ENCODE measurements around the gene PDE1C.

Gene PDE1C

DNA sequence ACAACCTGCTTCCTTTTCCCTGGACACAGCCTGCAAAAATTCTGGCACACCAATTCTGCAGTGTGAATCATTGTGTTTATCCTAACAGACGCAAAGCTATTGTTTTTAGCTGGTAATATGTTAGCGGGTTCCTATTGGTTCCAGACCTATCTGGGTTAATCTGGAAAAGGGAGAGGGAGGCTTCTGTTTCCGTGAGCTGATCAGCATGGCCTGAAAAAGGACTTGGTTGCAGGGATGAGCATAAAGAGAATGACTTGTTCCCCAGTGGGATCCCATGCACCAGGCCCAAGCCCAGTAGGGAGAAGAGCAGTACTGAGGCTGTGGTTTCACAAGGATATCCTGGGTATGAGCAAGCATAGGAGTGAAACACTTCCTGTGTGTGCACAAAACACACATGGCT is 78.4 kb downstream of the PDE1C start:
- no peak for DNase-seq (ENCODE audit: low read depth in 2 of 2)

DNA sequence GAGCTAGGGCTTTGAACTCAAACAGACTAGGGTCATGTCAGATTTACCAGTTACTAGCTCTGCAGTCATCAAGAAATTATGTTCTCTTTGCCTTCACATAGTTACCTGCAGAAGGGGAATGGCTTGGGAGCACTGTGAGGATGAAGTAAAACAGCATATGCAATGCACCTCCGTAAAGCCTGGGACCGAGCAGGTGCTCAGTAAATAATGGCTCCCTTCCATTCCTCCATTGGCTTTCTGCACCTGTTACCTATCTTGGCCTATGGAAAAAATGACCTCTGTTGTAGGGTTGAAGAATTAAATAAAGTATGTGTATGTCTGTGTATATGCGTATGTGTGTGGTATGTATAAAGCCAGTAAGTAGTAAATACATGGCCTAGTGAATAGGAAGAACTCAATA is 78.8 kb downstream of the PDE1C start:
- DNase-seq (ENCODE audit: low read depth in 2 of 2) = no peak

DNA sequence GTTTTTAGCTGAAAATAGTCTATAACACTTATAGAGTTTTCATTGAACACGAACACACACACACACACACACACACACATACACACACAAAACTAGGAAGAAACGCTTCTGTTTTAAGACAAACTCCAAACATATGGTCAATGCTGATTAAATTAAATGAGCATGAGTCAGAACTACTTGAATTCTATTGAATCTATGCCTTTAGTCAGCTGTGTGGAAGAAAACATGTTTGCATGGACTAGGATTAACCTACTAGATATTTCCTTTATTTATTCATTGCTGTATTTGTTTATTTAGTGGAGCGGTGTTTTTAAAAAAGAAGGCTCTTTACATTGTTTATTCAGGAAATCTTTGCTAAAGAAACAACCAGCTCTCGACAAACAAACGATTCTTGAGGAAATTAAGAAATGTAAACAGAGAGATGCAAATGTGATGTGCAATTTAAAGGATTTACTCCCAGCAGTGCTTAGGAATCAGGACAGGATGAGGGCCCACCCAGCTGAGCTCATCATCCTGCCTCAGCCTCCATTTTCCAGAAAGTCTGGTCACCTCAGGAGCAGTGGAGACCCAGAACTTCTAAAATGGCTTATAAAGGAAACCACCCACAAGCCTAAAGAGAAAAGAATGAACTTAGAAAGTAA is 83.2 kb downstream of the PDE1C start:
- no peak for DNase-seq (ENCODE audit: low read depth in 2 of 2)

DNA sequence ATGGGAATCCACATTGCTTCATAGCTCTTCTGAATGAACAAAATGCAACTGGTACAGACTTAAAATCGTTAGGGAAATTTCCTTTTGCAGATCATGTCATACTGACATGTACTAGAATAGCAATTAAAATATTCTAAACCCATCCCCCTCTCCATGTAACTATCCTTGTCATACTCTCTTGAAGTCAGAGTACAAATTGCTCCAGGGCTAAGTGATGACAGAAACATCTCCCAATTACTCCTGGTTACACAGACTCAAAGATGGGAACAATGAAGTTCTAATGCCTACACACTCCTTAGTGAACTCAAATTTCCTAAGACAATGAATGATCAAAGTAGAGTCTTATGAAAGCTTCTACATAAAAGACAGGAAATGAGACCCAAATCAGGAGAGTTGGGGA is 87.2 kb downstream of the PDE1C start:
- no peak for DNase-seq (ENCODE audit: low read depth in 2 of 2)

DNA sequence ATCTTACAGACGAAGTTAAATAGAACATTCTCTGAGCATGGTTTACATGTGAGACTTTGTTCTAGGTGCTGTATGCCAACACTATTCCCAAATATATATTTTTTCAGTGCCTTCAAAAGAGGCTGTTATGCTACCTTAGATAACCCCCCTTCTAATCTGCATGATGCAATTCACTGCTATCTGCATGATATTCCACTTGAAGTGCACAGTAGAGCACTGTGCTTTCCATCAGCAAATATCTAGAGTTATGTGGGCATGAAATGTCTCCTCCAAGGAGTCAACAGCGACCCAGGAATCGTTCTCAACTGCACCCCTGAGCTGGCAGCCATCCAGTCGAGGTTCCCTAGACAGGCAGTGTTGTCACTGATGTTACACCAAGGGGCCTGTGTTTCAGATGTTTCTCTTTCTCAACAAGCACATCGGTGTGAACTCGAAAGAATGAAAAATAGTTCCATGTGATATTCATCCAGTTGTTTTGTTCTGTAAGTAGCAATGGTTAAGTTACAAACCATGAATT is 88.3 kb downstream of the PDE1C start:
- DNase-seq (ENCODE audit: low read depth in 2 of 2) = no peak

DNA sequence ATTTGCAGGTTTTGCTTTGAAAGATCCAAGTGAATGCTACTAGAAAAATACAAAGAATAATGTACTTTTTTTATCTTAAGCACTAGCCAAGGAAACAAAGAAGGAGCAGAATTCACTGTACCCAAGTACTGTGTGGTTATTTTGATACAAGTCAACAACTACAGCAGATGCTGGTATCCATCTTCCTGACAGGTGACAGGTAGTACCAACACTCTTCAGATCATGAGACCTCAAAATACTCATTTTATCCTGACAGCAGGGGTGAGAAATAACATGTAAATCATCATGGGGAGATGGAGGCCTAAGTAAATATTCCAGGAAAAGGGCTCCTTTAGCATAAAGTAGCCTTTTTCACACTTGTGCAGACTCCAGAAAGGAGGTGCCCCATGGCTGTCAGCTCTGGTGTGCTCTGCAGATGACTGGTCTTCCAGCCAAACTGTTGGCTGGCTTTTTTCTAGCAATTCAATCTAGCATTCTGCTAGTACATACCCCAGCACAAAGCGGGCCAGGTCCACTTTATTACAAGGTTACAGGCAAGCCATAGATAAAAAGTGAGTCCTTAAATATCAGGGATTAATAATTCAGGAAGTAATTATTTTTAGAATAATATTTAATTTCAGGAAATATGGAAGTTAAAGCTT is 90.4 kb downstream of the PDE1C start:
- no peak for DNase-seq (ENCODE audit: low read depth in 2 of 2)

DNA sequence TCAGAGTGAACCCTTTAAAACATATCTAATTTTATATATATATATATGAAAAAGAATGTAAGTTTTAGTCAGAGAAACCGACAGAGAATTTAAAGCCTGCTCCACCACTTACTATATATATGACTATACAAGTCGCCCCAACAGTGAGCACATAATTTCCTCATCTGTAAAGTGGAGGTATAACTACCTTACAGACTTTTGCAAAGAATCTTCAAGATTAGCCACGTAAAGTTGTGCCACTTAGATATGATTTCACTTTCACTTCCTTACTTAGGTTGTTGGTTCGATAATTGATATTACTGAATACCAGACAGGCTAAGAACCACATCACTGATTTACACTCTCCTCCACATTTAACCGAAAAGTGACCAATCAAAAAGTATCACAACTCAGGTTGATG is 94.7 kb downstream of the PDE1C start:
- DNase-seq (ENCODE audit: low read depth in 2 of 2) = no peak

DNA sequence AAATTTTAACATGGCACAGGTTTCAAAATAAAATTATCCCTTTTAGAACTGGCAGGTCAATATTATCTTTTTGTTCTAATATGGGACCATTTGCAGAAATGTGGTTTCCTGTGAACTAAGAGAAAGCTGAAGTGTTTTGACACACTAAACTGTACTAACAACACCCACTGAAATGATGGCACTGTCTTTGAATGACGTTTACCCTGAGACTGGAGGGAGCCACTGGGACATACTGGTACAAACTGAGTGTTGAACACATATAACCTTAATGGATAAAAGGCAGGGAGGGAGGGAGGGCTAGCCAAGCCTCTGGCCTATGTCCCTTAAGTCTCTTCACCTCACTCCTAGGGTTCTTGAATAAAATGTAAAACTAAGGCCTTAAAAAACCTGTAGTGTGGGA is 95.9 kb downstream of the PDE1C start:
- no peak for DNase-seq (ENCODE audit: low read depth in 2 of 2)

DNA sequence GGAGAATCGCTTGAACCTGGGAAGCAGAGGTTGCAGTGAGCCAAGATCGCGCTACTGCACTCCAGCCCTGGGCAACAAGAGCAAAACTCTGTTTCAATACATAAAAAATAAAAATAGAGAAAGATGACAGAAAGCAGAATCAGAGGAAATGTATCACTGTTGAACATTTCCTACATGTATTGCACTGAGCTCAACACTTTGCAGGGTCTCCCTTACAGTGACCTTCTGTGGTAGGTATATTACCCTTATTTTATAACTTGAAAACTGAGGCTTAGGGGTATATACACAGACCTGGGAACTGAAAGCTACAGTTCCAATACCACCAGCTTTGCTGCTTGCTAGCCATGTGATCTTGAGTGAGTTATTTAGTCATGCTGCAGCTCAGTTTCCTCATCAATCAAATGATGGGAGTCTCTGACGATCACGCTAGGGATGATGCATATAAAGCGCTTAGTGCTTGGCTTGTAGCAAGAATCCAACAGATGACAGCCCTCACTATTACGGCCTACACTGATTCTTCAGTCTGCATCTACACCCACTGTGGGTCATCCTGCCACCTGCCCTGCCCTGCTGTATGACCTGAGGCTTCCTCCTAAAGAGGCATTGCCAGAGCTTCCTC is 99.0 kb downstream of the PDE1C start:
- no peak for DNase-seq (ENCODE audit: low read depth in 2 of 2)

DNA sequence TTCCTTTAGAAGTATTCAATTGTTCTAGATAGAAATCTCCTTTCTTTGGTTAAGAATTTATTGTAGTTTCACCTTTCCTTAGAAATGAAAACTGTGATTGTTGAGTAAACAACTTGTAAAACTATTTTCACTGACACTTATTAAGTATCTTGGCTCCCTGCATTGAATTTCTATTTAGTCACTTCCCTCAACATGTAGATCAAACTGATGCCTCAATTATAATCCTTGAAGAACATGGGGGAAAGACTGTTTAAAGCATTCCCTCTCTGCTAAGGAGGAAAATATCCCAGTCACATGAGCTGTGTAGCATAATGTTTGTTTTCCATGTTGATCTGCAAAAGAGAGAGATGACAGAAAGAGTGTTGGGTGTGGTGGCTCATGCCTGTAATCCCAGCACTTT is 99.7 kb downstream of the PDE1C start:
- DNase-seq (ENCODE audit: low read depth in 2 of 2) = no peak

DNA sequence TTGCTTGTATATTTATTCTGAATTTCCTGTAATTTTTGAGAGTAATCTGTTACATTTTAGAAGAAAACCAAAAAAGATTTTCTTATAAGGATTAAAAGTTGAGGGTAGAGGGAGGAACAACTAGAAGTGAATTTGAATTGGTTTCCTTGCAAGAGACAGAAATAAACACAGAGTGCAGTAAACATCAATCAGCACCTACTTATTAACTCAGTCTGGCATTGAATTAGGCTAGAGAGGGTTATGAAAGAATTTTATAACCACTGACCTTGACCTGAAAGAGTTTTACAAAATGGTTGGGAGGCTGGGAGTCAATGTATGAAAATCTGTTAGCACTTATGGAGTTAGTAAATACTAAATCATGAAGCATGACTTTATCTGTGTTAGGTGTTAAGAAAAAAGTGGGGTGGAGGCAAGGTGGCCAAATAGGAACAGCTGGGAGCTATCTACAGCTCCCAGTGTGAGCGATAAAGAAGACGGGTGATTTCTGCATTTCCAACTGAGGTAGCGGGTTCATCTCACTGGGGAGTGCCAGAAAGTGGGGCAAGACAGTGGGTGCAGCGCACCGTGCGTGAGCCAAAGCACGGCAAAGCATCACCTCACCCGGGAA is 106.5 kb downstream of the PDE1C start:
- DNase-seq (ENCODE audit: low read depth in 2 of 2) = no peak

DNA sequence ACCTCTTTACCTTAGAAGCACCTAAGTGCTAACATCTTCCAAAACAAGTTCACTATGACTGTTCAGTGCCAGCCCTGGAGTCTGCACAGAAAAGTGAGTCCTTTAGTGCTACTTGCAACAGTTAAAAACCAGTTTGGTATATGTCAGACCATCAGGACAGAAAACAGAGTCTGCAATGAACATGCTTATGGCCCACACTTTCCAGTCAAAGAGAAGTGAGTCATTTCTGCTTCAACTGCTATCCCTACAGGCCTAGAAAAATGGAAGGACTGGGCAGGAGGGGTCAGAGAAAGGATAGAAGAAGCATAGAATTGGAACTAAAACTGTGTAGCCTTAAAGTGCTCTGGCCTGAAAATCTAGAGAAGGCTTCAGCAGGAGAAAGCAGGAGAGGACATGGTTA is 108.0 kb downstream of the PDE1C start:
- DNase-seq (ENCODE audit: low read depth in 2 of 2) = no peak

DNA sequence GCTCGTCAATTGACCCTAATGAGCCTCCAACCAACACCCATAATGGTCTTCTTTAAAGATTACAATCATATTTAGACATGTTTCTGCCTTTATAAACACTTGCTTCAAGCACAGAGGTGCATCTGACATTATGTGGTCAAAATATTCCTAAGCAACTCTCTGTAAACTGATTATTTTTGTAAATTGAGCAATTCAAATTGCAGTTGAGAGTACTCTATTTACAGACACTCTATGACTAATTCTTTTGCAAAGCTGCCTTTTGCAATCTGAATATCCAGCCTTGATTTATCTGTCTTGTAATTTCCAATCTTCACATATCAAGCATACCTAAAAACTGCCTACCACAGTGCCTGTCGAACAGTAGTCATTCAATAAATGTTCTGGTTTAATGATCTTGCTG is 112.0 kb downstream of the PDE1C start:
- no peak for DNase-seq (ENCODE audit: low read depth in 2 of 2)

DNA sequence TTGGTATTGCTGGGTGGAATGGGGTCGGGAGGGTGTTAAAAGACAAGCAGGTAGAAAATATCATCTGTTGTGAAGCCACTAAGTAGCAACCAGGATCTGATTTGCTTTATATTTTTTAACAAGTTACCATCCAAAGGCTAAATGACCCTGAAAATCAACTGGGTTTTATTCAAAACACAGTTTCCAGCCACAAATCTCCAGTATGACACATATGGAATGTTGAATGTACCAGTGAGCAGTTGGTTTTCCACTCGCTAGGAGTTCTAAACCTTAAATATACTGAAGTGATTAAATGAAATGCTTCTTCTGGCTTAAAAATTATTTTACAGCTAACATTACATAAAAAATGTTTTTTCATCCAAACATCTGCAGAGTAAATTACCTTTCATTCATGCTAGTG is 112.5 kb downstream of the PDE1C start:
- DNase-seq (ENCODE audit: low read depth in 2 of 2) = no peak

DNA sequence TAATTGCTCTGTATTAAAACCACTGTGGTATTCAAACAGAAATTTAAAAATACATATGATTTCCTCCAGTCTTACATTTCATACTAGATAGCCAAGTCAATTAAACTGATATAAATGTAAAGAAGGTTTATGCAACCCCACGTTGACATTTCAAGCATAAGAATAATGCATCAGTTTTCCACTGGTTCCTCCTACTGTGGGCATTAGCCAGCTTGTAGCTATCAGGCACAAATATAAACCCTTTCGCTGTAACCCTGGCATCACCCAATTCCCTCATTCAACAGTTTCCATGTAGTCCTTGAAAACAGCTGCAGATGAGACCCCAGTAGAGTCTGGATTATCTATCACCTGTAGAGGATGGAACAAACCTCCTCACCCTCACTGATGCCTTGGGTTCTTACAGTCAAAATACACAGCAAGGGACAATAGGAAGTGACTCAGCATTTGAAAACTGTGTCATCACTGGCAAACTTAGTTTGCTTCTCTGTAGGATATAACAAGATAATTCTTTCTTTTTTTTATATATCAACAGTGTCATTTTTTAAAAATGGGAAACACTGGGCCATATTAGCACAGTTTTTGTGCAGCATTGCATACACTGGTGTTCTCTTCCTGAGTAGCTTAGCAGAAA is 113.0 kb downstream of the PDE1C start:
- DNase-seq (ENCODE audit: low read depth in 2 of 2) = no peak

DNA sequence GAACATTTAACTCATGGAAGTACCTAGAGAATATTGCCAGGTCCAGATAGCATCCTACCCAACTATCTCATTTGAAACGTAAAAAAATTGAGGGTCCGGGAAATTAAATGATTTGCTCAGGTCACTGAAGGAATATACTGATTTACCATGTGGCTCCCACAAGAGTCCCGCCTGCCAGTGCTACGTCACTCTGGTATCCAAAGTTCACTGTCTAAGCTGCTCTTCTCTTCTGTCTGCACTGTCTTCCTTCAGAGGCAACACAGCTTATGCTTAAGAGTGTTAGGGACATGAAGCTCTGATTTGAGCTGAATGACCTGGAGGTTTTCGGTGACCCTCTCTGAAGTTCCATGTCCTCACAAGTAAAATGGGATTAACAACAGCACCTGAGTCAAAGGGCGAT is 114.6 kb downstream of the PDE1C start:
- no peak for DNase-seq (ENCODE audit: low read depth in 2 of 2)

DNA sequence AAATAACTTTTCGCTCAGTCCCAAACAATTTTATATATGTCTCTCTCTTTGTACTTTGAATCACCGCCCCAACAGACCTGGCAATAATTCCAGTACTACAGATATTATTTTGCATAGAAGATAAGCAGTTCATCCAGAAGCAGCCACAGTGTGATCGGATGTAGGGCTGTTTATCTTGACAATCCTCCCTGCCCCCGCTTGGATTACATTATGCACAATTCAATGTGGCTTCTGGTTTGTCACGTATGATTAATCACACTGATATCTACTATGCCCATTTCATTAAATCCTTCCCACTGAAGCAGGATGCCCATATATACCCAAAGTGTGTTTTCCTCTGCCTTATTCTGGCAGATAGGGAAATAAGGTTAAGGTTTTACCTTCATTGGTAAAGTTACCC is 115.2 kb downstream of the PDE1C start:
- DNase-seq (ENCODE audit: low read depth in 2 of 2) = no peak

DNA sequence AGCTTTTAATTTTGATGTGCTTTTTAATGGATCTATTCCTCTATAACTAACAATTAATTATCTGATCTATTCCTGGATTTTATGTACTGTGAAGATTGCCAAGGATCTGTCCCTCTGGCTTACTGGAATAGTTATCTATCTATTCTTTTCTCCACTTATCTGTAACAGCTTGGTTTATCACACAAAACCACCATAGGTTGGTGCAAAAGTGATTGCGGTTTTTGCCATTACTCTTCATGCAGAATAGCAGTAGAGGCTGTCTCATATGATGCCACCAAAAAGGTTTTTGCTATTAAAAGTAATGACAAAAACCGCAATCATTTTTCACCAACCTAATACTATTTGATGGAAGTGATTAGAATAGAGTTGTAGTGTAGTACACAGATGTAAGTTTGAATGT is 115.7 kb downstream of the PDE1C start:
- no peak for DNase-seq (ENCODE audit: low read depth in 2 of 2)

DNA sequence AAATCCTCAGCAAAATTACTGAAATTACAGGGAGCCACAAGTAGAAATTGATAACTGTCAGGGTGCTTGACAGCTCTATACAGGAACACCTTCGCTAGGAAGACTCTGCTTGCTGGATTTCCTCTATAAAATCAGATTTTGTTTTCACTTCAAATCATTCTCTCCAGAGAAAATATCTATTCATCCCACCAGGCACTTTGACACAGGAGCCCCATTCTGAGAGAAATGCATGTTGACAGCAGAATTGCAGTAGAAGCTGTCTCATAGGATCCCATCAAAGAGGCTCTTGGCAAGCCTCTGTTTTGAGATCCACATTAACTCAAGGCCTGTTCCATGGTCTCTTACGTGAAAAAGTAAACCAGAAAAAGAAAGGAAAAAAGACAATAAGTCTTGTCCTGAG is 116.8 kb downstream of the PDE1C start:
- DNase-seq (ENCODE audit: low read depth in 2 of 2) = no peak

DNA sequence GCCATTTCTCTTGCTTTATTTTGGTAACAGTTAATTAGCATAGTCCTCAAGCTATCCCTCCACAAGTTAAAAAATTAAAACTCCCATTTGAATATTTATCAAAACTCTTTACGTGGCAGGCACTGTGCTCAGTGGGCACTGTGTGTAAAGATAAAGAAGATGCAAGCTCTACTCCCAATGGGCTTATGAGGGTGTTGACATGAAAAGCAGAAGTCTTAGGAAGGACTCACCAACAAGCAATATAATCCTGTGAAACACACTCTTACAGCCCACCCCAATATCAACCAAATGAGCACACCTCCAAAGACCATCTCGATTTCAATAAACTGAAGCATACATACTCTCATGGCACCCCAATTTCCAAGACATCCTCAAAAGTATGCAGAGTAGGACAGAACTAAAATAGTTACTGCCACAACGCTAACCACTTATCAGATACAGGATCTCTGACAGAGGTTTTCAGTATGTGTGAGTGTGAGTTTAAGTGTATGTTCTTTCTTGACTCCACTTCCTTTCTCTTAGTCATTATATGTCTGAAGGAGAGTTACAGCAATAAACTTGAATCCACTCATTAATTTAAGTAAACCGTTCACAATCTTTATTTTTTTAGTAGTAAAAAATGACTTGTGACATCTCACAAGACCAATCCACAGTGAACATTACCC is 120.0 kb downstream of the PDE1C start:
- no peak for DNase-seq (ENCODE audit: low read depth in 2 of 2)

DNA sequence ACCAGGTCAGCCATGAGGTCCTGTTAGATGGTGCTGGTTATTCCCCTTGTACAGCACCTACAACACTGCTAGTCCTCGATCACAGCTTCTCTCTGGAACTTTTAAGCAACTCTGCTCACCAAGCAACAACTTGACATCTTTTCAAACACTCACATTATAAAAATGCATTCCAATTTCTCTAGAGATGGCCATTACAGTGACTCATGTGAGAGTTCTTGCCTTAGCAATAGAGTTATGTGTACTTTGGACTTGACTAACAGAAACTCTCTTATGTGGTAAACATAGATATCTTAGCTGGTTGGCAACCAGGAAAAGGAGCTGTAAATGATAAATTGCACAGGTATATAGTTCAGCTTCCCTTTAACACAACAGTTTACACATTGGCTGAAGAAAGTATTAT is 122.2 kb downstream of the PDE1C start:
- no peak for DNase-seq (ENCODE audit: low read depth in 2 of 2)

DNA sequence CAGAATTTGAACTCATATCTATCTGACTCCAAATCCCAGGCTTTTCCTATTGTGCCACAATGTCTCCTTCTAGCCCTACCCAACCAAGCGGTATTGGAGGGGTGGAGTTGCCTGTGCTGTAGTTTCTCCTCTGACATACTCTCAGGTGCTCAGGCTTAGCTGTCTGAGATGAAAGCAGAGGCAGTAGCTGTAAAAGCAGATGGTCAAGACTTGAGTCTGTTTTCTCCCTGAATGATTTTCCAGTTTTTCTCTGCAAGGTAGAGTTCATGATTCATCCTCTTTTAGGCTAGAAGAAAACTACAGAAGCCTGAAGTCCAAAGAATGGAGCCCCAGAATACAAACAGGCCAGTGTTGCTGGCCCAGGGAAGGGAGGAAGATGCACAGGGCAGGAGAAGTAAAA is 130.0 kb downstream of the PDE1C start:
- DNase-seq (ENCODE audit: low read depth in 2 of 2) = no peak
